BJ (cell line): Measurements from ENCODE around the gene ESRRG. TPM values are rescaled to one million over a fixed set of nuclear protein-coding genes. Genes with fewer than 3 reads are reported as not detected.

Experiments
- CTCF ChIA-PET: fragments of 350-600 bp; formaldehyde crosslinking; extraction: SDS; loops from one replicate; lab custom pipeline; 2021; ENCODE audit warnings: antibody characterized with exemption, inconsistent platforms; lab: Yijun Ruan, JAX
- POLR2A ChIA-PET: fragments of 300-600 bp; sonication (Branson Sonifier 250); formaldehyde crosslinking; extraction: SDS; loops from one replicate; lab custom pipeline; 2021; ENCODE audit warnings: antibody characterized with exemption; lab: Charles Lee
- DNase-seq: peaks from one replicate; pipeline ENCODE4 v3.0.0-alpha.2; 2011; ENCODE audit warnings: low read depth
- H3K27me3 ChIP-seq: 2 replicates; pipeline ENCODE4 v1.6.0; 2011; ENCODE audit warnings: low read length; ENCODE audit not compliant: control insufficient read depth, insufficient read depth
- H3K36me3 ChIP-seq: 2 replicates; pipeline ENCODE4 v1.5.1; 2011; ENCODE audit warnings: low read length; ENCODE audit not compliant: control insufficient read depth, insufficient read depth
- H3K4me3 ChIP-seq: 2 replicates; pipeline ENCODE4 v1.5.1; 2011; ENCODE audit warnings: low read depth, mild to moderate bottlenecking, control low read depth, low read length
- CTCF ChIP-seq: IDR thresholded peaks from 2 replicates; pipeline ENCODE4 v1.5.1; 2011; ENCODE audit warnings: low read depth, mild to moderate bottlenecking, control low read depth, inconsistent platforms, low read length, moderate library complexity; ENCODE audit not compliant: insufficient read depth
- polyA plus RNA-seq: library from polyadenylated mRNA; depleted of rRNA; stranded (reverse); fragments of >200 nt; gene quantifications from 2 replicates; pipeline ENCODE4 v1.2.3, GENCODE V29; 2011

Gene ESRRG
- polyA plus RNA-seq, 1 experiment = 0.05 TPM

- DNase-seq = no peak
- ChIA-PET CTCF (no interaction called here), POLR2A (no interaction called here)
- no peaks in the 10 kb centered on the region for H3K27me3 ChIP-seq
- TF ChIP-seq CTCF = no peak
- no peak overlapping the region for H3K4me3 ChIP-seq
- H3K36me3 ChIP-seq = no peaks in the 10 kb centered on the region
Observed at GRCh38 chr1:216483672-216484401, 239.4 kb downstream of the ESRRG start.

- Histone ChIP-seq H3K27me3 (no peaks in the 10 kb centered on the region), H3K36me3 (no peaks in the 10 kb centered on the region), H3K4me3 (no peak overlapping the region)
- no peak for TF ChIP-seq CTCF
- DNase-seq = no peak
- ChIA-PET POLR2A (no interaction called here), CTCF (no interaction called here)
Observed at GRCh38 chr1:216482620-216483019, 240.6 kb downstream of the ESRRG start.

GRCh38 chr1:216478238-216478637 lies 245.0 kb downstream of the ESRRG start:
- no peak for TF ChIP-seq CTCF
- Histone ChIP-seq H3K27me3 (no peaks in the 10 kb centered on the region), H3K36me3 (no peaks in the 10 kb centered on the region), H3K4me3 (no peak overlapping the region)
- ChIA-PET POLR2A (no interaction called here), CTCF (no interaction called here)
- no peak for DNase-seq

- POLR2A ChIA-PET = no interaction called here
- CTCF ChIA-PET = no interaction called here
Observed at GRCh38 chr1:216476341-216476740, 246.9 kb downstream of the ESRRG start.

More at GRCh38 chr1:216476341-216476740, 246.9 kb downstream of the ESRRG start:
- Histone ChIP-seq H3K27me3 (no peaks in the 10 kb centered on the region), H3K36me3 (no peaks in the 10 kb centered on the region), H3K4me3 (no peak overlapping the region)
- DNase-seq = no peak
- TF ChIP-seq CTCF = no peak
